PC-9 (cell line): ENCODE measurements around the gene ARID3B. TPM values are rescaled to one million over a fixed set of nuclear protein-coding genes. Genes with fewer than 3 reads are reported as not detected.

Source experiments
- BruUV-seq: library from RNA; stranded (reverse); fragments of 400-500 nt; replicated peaks from 2 replicates; lab custom pipeline; 2021; lab: Mats Ljungman, UMichigan
- CTCF ChIA-PET: fragments of 300-600 bp; sonication (Branson Sonifier 250); formaldehyde crosslinking; loops from one replicate; lab custom pipeline; 2022; ENCODE audit warnings: antibody characterized with exemption; lab: Charles Lee
- POLR2A ChIA-PET: fragments of 300-600 bp; sonication (Branson Sonifier 250); formaldehyde crosslinking; loops from one replicate; lab custom pipeline; 2022; ENCODE audit warnings: antibody characterized with exemption; ENCODE audit not compliant: unreplicated experiment; lab: Charles Lee
- DNase-seq, 2 experiments: peaks; one replicate each; pipeline versions ENCODE4 v3.0.0 to v3.0.0-alpha.2; 2015 to 2022; ENCODE audit warnings: mixed read lengths in 1 of 2
- H2AFZ ChIP-seq: fragments of 200-600 bp; sonication (generic); 2 replicates; pipeline ENCODE4 v1.8.1; 2017; ENCODE audit warnings: antibody characterized with exemption
- H3F3A ChIP-seq: fragments of 200-600 bp; sonication (generic); 2 replicates; pipeline ENCODE4 v1.8.1; 2017; ENCODE audit warnings: antibody characterized with exemption, mild to moderate bottlenecking, low read depth; ENCODE audit not compliant: insufficient read depth
- H3K27ac ChIP-seq: fragments of 200-600 bp; sonication (generic); 2 replicates; pipeline ENCODE4 v1.6.1; 2016; ENCODE audit warnings: mixed run types
- H3K27me3 ChIP-seq: fragments of 200-600 bp; sonication (generic); 2 replicates; pipeline ENCODE4 v1.6.1; 2016; ENCODE audit warnings: low read depth, mixed run types; ENCODE audit not compliant: insufficient read depth
- H3K36me3 ChIP-seq: fragments of 200-600 bp; sonication (generic); 2 replicates; pipeline ENCODE4 v1.6.1; 2016; ENCODE audit warnings: low read depth, mixed run types
- H3K4me1 ChIP-seq: fragments of 200-600 bp; sonication (generic); replicated peaks from 2 replicates; pipeline ENCODE4 v1.6.1; 2016; ENCODE audit warnings: mixed run types; ENCODE audit not compliant: insufficient read depth
- H3K4me2 ChIP-seq: fragments of 200-600 bp; sonication (generic); 2 replicates; pipeline ENCODE4 v1.6.1; 2017; ENCODE audit warnings: mixed run types
- H3K4me3 ChIP-seq: fragments of 200-600 bp; sonication (generic); 2 replicates; pipeline ENCODE4 v1.6.1; 2016; ENCODE audit warnings: mixed run types
- H3K79me2 ChIP-seq: fragments of 200-600 bp; sonication (generic); 2 replicates; pipeline ENCODE4 v1.6.1; 2017; ENCODE audit warnings: low read depth, mixed run types
- H3K9me2 ChIP-seq: fragments of 200-600 bp; sonication (generic); 2 replicates; pipeline ENCODE4 v1.8.1; 2017; ENCODE audit warnings: mild to moderate bottlenecking; ENCODE audit not compliant: insufficient read depth
- H3K9me3 ChIP-seq: fragments of 200-600 bp; sonication (generic); 2 replicates; pipeline ENCODE4 v1.8.1; 2016; ENCODE audit warnings: low read depth; ENCODE audit not compliant: insufficient read depth
- H4K20me1 ChIP-seq: fragments of 200-600 bp; sonication (generic); 2 replicates; pipeline ENCODE4 v1.8.1; 2017; ENCODE audit not compliant: insufficient read depth
- CTCF ChIP-seq: fragments of 200-600 bp; sonication (generic); conservative IDR thresholded peaks from 2 replicates; pipeline ENCODE4 v1.6.1; 2017; ENCODE audit warnings: mixed run types, antibody characterized with exemption, mild to moderate bottlenecking, moderate library complexity
- EZH2 ChIP-seq: fragments of 200-600 bp; sonication (generic); IDR thresholded peaks from 2 replicates; pipeline ENCODE4 v1.8.0; 2017; ENCODE audit warnings: antibody characterized with exemption, low read depth
- intact Hi-C: fragments of 100-400 bp; cut with micrococcal nuclease; formaldehyde crosslinking; loops from one replicate; pipeline ENCODE4 v1.10.0; 2022; ENCODE audit not compliant: unreplicated experiment
- total RNA-seq: library from RNA; stranded (reverse); gene quantifications from 2 replicates; pipeline ENCODE4 v1.2.3, GENCODE V29; 2021

The ARID3B gene
- total RNA-seq, 1 experiment from 2014 or later: 9.6 TPM

GRCh38 chr15:74619916-74620635, 79.1 kb downstream of the ARID3B start:
- no peaks in the 10 kb centered on the region for H3K9me2 ChIP-seq
- H3K4me2 ChIP-seq: no peak overlapping the region
- no peak overlapping the region for H3K27ac ChIP-seq
- no peaks in the 10 kb centered on the region for H3K9me3 ChIP-seq
- intact Hi-C loops: loop anchor here (5.0 kb wide), 1 partner anchor 243 kb away; no protein-coding TSS in a partner anchor
- peaks cover 60% of the 10 kb centered on the region for H3K79me2 ChIP-seq
- no peak overlapping the region for H3K4me3 ChIP-seq
- TF ChIP-seq EZH2 (no peak), CTCF (no peak)
- no peak for DNase-seq
- peaks cover 14% of the 10 kb centered on the region; the same call in 1 of the 2 replicates for H3F3A ChIP-seq
- peaks cover 7% of the 10 kb centered on the region; the same call in 1 of the 2 replicates for H3K36me3 ChIP-seq
- H2AFZ ChIP-seq: no peak overlapping the region
- POLR2A ChIA-PET: no interaction called here
- no peaks in the 10 kb centered on the region for H3K27me3 ChIP-seq
- no TSS peak for BruUV-seq
- H3K4me1 ChIP-seq: peaks cover 12% of the 10 kb centered on the region
- H4K20me1 ChIP-seq: peaks cover 81% of the 10 kb centered on the region
- CTCF ChIA-PET: no interaction called here

GRCh38 chr15:74620636-74621545, 79.9 kb downstream of the ARID3B start:
- no peak overlapping the region for H3K4me2 ChIP-seq
- peaks cover 57% of the 10 kb centered on the region for H3K79me2 ChIP-seq
- H3F3A ChIP-seq: peaks cover 12% of the 10 kb centered on the region; the same call in 1 of the 2 replicates
- no peak overlapping the region for H3K27ac ChIP-seq
- H2AFZ ChIP-seq: no peak overlapping the region
- H3K4me3 ChIP-seq: no peak overlapping the region
- BruUV-seq: no TSS peak
- no peaks in the 10 kb centered on the region for H3K9me3 ChIP-seq
- DNase-seq: peak; percentile 52 to 63
- no peaks in the 10 kb centered on the region for H3K9me2 ChIP-seq
- H3K36me3 ChIP-seq: peaks cover 11% of the 10 kb centered on the region; the same call in 1 of the 2 replicates
- TF ChIP-seq CTCF (peak; percentile 82), EZH2 (no peak)
- H3K27me3 ChIP-seq: no peaks in the 10 kb centered on the region
- H3K4me1 ChIP-seq: peaks cover 12% of the 10 kb centered on the region
- POLR2A ChIA-PET: no interaction called here
- H4K20me1 ChIP-seq: peaks cover 81% of the 10 kb centered on the region
- CTCF ChIA-PET: interaction anchor here (0.6 to 0.7 kb wide), 3 partner anchors 58 to 330 kb away, joined by 3 to 6 read pairs (median 3); no protein-coding TSS in a partner anchor
- intact Hi-C loops: no loop called here

- POLR2A ChIA-PET: no interaction called here
- CTCF ChIA-PET: interaction anchor here (0.6 to 0.7 kb wide), 3 partner anchors 57 to 329 kb away, joined by 3 to 6 read pairs (median 3); no protein-coding TSS in a partner anchor
- H3K9me2 ChIP-seq: no peaks in the 10 kb centered on the region
- H3K9me3 ChIP-seq: no peaks in the 10 kb centered on the region
- peaks cover 50% of the 10 kb centered on the region for H3K79me2 ChIP-seq
- no peak overlapping the region for H3K4me3 ChIP-seq
- TF ChIP-seq EZH2 (no peak), CTCF (no peak)
- peaks cover 12% of the 10 kb centered on the region for H3K4me1 ChIP-seq
- peaks cover 11% of the 10 kb centered on the region; the same call in 1 of the 2 replicates for H3K36me3 ChIP-seq
- no peak overlapping the region for H3K27ac ChIP-seq
- no TSS peak for BruUV-seq
- H4K20me1 ChIP-seq: peaks cover 80% of the 10 kb centered on the region
- peak in 1 of 2 experiments; percentile 4 for DNase-seq
- H3K4me2 ChIP-seq: no peak overlapping the region
- no peak overlapping the region for H2AFZ ChIP-seq
- H3F3A ChIP-seq: peaks cover 7% of the 10 kb centered on the region; the same call in 1 of the 2 replicates
- H3K27me3 ChIP-seq: no peaks in the 10 kb centered on the region
- intact Hi-C loops: no loop called here
Measured at GRCh38 chr15:74621546-74621920, 80.5 kb downstream of the ARID3B start.
